ENCODE measurements around the gene CD99L2. TPM values are rescaled to one million over a fixed set of nuclear protein-coding genes. Genes with fewer than 3 reads are reported as not detected.

CD99L2 gene
- total and polyA plus RNA-seq, 2 of the 8 experiments (the other 6 are each of a cell fraction or from before 2014, with no cell fraction given) = 8.0 to 8.5 TPM

- TF ChIP-seq CTCF (IDR thresholded peaks at IDR 0.05; ENCODE audit: control extremely low read depth in 1 of 3, insufficient read depth in 1 of 3, low read depth in 1 of 3, low read length in 3 of 3) (peak in 2 of 3 experiments; percentile 18 to 33; a peak in 1 of 4 replicates), NRF1 (IDR thresholded peaks at IDR 0.05; ENCODE audit: low read depth, low read length) (no peak), EZH2 (IDR thresholded peaks at IDR 0.05; ENCODE audit: low read depth, low read length, severe bottlenecking) (no peak), MAX (IDR thresholded peaks at IDR 0.05) (peak; percentile 84)
Measured at GRCh38 chrX:150761176-150761818, 137.2 kb downstream of the CD99L2 start (continued).
